Measurements from ENCODE around the gene OR1L1. TPM values are rescaled to one million over a fixed set of nuclear protein-coding genes. Genes with fewer than 3 reads are reported as not detected.

OR1L1 gene
- total RNA-seq, 1 donor from 2014 or later: not detected

DNA sequence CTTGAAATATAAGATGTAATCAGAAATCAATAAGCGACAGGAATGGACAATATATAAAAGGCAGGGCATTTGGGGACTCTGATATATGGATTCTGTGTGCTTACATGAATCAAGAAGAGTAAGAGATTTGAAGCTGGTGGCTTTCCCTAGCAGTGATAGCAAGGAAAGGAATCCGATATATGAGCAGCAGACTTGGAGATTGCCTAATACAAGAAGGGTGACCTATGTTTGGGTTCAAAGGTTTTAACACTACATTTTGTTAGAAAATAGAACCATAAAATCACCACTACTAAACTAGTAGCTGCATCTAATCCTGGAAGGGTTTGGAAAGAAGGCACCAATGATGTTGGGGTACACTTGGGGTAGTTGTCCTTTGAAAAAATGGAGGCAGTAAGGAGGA, 11.0 kb downstream of the OR1L1 start:
- no peak overlapping the region for H3K4me3 ChIP-seq (ENCODE audit: low read depth, low read length)
- TF ChIP-seq, protein P1, sequence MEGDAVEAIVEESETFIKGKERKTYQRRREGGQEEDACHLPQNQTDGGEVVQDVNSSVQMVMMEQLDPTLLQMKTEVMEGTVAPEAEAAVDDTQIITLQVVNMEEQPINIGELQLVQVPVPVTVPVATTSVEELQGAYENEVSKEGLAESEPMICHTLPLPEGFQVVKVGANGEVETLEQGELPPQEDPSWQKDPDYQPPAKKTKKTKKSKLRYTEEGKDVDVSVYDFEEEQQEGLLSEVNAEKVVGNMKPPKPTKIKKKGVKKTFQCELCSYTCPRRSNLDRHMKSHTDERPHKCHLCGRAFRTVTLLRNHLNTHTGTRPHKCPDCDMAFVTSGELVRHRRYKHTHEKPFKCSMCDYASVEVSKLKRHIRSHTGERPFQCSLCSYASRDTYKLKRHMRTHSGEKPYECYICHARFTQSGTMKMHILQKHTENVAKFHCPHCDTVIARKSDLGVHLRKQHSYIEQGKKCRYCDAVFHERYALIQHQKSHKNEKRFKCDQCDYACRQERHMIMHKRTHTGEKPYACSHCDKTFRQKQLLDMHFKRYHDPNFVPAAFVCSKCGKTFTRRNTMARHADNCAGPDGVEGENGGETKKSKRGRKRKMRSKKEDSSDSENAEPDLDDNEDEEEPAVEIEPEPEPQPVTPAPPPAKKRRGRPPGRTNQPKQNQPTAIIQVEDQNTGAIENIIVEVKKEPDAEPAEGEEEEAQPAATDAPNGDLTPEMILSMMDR (IDR thresholded peaks at IDR 0.05; ENCODE audit: insufficient read depth, low read length, poor library complexity, severe bottlenecking): no peak
- H3K36me3 ChIP-seq (ENCODE audit: control insufficient read depth, insufficient read depth, low read length): no peaks in the 10 kb centered on the region
- DNase-seq (ENCODE audit: low read depth): no peak
- no peaks in the 10 kb centered on the region for H3K27me3 ChIP-seq (ENCODE audit: control insufficient read depth, insufficient read depth, low read length)

DNA sequence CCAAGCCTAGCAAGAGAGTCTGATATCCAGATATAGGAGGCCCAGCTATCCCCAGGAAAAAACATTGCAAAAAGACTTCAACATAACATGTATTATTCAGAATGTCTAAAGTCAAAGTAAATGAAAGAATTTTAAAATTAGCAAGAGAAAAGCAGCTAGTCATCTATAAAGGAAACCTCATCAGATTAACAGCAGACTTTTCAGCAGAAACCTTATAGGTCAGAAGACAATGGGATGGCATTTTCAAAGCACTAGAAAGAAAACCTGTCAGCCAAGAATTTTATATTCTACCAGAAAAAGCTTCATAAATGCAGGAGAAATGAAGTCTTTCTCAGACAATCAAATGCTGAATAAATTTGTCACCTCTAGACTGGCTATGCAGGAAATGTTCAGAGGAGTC, 23.3 kb downstream of the OR1L1 start:
- TF ChIP-seq, protein P1 (IDR thresholded peaks at IDR 0.05; ENCODE audit: insufficient read depth, low read length, poor library complexity, severe bottlenecking): no peak
- Histone ChIP-seq H3K27me3 (ENCODE audit: control insufficient read depth, insufficient read depth, low read length) (no peaks in the 10 kb centered on the region), H3K36me3 (ENCODE audit: control insufficient read depth, insufficient read depth, low read length) (no peaks in the 10 kb centered on the region), H3K4me3 (ENCODE audit: low read depth, low read length) (no peak overlapping the region)
- no peak for DNase-seq (ENCODE audit: low read depth)

- no peak for DNase-seq (ENCODE audit: low read depth)
Measured at GRCh38 chr9:122695696-122696095, 34.2 kb downstream of the OR1L1 start.

More at GRCh38 chr9:122695696-122696095, 34.2 kb downstream of the OR1L1 start:
- Histone ChIP-seq H3K27me3 (ENCODE audit: control insufficient read depth, insufficient read depth, low read length) (no peaks in the 10 kb centered on the region), H3K36me3 (ENCODE audit: control insufficient read depth, insufficient read depth, low read length) (no peaks in the 10 kb centered on the region), H3K4me3 (ENCODE audit: low read depth, low read length) (no peak overlapping the region)
- TF ChIP-seq, protein P1 (IDR thresholded peaks at IDR 0.05; ENCODE audit: insufficient read depth, low read length, poor library complexity, severe bottlenecking): no peak

Other genes with a start within 250 kb of the OR1L1 start
- gene OR1J1, start 183.8 kb upstream of the OR1L1 start, total RNA-seq: not detected in 2 replicates
- not detected in 2 replicates for gene OR1J2, start 150.9 kb upstream of the OR1L1 start, total RNA-seq
- not detected in 2 replicates for gene OR1J4, start 142.6 kb upstream of the OR1L1 start, total RNA-seq
- not detected in 2 replicates for gene OR1N1, start 134.4 kb upstream of the OR1L1 start, total RNA-seq
- not detected in 2 replicates for gene OR1N2, start 108.6 kb upstream of the OR1L1 start, total RNA-seq
- 0.67 TPM in 1 of 2 replicates, not detected in the other for gene OR1L8, start 78.3 kb upstream of the OR1L1 start, total RNA-seq
- not detected in 2 replicates for gene OR1Q1, start 47.0 kb upstream of the OR1L1 start, total RNA-seq
- gene OR1B1, start 4.1 kb upstream of the OR1L1 start, total RNA-seq: not detected in 2 replicates
- gene OR1L3, start 13.4 kb downstream of the OR1L1 start, total RNA-seq: not detected in 2 replicates
- not detected in 2 replicates for gene OR1L4, start 62.3 kb downstream of the OR1L1 start, total RNA-seq
- gene OR1L6, start 80.6 kb downstream of the OR1L1 start, total RNA-seq: not detected in 2 replicates
- not detected in 2 replicates for gene OR5C1, start 127.2 kb downstream of the OR1L1 start, total RNA-seq
- not detected in 2 replicates for gene OR1K1, start 138.4 kb downstream of the OR1L1 start, total RNA-seq
- gene PDCL, start 166.9 kb downstream of the OR1L1 start, total RNA-seq: 18.3 and 21.3 TPM in 2 replicates
- gene RC3H2, start 243.6 kb downstream of the OR1L1 start, total RNA-seq: 58.7 and 64.0 TPM in 2 replicates